SW480 (cell line): ENCODE results near the gene ZC3H12A.

ENCODE experiments used
- DNase-seq: peaks from one replicate; pipeline ENCODE4 v3.0.0-alpha.2; 2016; ENCODE audit warnings: low spot score

Gene ZC3H12A

DNA sequence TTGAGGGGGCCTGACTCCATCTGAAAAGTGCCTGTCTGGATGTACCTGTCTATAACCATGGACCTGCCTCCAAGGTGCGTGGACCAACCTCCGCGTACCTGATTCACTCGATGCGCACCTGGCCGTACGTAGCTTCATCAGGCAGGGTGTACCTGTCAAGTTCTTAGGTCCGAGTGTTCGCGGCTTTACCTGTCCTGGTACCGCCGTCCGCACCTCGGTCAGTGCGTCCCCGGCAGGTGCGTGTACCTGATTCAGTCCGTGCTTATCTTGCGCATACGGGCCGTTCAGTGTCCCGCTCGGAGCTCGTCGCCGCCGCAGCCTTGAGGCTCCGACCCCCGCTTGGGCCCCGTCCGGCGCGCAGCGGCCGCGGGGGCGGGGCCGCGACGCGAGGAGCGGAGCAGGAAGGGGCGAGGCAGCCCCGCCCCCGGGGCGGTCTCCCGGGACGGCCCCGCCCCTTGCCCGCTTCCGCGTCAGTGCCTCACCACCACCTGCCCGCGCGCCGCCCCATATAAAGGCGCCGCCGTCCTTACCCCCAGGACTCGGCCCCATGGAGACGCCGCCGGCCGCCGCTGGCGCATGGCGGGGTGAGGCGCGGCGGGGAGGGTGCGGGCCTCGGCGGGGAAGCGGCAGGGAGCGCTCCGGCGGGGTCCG is at the start of gene ZC3H12A:
Gene ZC3H12A (plus strand): TSS at position 535 of the 651 bp plus-strand sequence. CDS start 917 bp downstream, outside the sequence.
- DNase-seq, result peak; percentile 79

DNA sequence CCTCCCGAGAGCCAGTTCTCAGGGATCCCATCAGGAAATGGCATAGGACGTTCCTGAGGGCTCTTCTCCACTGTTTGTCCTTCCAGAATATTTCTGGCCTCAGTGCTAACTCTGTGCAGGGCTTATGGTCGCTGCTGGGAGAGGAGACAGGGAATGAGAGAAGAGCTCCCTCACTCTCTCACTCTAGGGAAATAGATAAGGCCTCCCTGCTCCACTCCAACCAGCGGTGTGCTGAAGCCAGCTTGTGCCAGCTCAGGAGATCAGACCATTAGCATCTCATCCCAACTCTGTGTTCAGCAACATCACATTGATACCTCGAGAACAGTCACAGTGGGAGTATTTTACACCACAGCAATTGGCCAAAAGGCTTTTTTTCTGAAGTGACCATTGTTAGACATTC is 49.2 kb upstream of the ZC3H12A start:
- no peak for DNase-seq

DNA sequence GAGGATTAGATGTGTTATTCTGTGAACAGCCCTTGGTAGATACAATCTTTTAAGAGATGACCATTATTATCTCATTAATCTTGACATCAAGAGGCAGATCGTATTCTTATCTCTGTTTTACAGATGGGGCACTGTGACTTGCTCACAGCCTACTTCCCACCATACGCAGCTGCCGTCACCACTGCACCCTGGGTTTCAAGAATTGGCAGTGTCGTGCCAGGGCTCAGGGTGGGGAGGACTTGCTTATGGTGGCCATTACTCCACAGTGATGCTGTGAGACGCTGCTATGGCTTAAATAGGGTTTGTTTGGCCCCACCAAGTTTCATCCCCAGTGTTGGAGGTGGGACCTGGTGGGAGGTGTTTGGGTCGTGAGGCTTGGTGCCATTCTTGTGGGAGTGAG is 45.4 kb upstream of the ZC3H12A start:
- no peak for DNase-seq

GRCh38 chr1:37430103-37430985 is 44.0 kb upstream of the ZC3H12A start:
- no peak for DNase-seq

DNA sequence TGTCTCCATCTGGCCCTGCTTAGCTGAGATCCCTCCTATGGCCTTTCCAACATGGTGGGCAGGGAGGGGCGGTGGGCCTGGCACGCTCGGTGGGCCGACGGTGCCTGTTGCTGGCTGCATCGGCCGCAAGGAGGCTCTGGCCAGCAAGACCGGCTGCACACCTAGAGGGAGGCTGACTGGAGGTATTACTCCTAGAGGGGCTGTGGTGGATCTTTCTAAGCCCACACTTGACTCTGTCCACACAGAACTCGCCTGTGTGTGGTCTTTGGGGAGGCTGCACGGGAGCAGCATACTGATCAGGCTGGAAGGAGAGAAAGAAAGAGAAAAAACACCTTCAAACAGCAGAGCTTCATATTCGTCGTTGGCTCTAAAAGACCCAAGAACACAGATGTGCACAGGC is 41.7 kb upstream of the ZC3H12A start:
- DNase-seq, result no peak

DNA sequence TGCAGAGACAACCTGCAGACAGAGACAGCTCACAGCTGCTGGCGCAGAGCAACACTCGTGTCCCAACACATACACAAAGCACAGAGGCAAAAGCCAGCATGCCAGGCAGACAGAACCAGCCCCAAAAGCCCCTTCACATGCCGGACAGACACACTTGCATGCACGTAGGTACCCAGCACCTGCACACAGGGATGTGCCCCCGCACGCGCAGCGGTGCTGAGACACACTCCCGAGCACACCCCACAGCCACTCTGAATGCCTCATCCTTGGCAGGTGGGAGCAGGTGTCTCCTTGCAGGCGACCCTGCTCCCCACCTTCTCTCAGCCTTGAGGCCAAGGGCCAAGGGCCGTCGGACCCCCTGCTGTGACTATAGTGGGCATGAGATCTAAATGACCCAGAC is 41.2 kb upstream of the ZC3H12A start:
- no peak for DNase-seq

DNA sequence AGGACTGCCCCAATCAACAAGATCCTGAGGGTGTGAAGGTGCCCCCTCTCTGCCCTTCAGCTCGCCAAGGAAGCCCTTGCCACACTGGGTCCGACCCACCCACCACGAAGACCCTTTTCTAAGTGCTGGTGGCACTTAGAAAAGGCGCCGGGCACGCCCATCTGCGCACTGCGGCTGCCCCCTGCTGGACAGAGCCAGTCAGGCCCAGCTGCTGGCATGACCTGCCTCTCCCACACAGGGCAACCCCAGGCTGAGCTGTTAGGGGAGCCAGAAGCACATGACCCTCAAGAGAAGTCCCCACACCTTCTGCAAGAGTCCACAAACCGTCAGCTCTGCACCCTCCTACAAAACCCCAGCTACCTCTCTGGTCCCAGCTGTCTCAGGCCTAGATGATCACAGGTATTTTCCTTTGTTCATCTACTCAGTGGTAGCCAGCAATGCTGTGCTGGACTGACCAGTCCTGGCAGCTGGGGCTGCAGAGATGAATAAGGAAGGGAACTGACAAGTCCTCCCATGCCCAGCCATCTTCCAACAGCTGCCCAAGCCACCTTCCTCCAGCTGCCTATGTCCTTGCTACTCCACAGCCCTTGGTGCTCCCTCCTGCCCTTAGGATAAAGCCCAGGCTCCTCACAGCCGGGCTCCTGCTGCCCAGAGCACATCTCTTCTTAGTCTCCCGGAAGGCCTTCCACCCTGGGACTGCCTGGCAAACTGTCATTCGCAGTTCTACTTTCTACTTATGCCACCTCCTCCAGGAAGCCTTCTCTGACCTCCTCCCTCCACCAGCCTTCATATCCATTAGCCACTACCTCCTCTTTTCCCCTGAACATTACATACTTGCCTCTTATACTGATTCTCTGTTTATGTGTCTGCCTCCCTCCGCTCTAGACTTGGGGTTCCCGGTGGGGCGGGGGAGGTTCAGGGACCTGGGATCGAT is 39.8 kb upstream of the ZC3H12A start:
- peak; percentile 33 for DNase-seq

DNA sequence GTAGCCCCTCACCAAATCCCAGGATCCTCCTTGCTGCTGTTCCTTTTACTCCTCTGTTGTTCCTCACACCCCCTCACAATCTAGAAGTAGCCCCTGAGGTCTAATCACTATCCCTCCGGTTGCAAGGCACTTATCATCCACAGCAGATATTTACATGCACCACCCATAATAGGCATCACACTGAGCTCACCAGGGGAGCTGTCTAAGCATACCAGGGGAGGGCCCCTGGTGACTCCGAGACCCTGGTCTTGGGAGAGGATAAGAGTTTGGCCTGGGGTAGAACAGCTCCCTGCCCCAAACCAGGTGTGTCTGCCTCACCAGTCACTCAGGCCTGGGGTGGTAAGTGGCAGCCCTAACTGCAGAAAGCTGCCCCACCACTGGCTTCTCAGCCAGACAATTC is 37.3 kb upstream of the ZC3H12A start:
- no peak for DNase-seq

DNA sequence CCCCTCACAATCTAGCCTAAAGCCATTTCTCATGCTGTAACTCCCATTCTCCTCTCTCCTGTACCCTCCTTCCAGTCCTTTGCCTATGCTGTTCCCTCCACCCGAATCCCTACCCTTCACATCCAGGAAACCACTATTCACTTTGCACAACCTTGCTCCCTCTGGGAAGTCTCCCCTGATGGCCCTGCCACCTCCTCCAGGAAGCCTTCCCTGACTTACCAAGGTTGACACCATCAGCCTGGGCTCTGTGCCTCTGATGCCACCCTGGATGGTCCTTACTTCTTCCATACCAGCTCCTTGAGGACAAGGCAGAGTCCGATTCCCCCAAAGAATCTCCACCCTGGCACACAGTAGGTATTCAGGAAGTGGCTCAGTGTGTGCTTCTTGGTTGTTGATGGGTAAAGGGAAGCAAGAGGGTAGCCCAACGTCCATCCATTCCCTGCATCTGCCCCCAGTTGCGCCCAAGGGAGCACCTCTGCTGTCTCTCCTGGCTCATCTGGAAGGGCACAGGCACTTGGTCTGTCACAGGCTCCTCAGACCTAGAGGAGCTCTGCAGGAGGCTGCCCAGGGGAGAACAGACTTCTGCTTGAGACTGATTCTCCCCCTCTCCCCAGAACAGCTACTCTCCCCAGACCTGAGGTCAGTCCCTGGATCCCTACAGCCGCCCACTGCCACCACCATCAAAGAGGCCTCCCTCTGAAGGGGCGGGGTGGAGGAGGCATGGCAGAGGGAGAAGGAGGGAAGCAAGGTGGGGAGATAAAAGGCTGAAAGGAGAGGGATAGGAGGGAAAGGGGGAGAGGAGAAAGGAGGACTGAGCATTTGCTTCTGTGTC is 36.1 kb upstream of the ZC3H12A start:
- no peak for DNase-seq

DNA sequence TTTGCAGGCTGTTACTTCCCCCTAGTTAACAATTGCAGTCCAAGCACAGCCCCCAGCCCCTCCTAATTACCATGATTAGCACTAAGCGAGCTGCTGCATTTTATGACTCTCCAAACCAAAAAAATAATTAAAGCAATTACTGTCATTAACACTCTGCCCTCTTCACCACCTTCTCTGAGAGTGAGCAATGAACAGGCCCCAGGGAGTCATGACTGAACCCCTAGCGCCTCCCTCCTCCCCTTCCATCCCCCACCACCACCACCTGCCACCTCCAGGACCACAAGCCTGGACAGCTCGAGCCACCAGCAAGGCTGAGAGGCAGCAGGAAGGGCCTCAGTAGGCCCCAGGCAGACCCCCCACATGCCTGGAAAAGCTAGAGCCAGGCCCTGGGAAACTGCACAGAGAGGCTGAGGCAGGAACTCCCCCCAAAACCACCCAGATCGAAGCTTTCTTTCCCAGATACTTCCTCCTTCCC is 35.5 kb upstream of the ZC3H12A start:
- DNase-seq, result no peak

- DNase-seq, result no peak
Observed at GRCh38 chr1:37439349-37439995, 34.9 kb upstream of the ZC3H12A start.

DNA sequence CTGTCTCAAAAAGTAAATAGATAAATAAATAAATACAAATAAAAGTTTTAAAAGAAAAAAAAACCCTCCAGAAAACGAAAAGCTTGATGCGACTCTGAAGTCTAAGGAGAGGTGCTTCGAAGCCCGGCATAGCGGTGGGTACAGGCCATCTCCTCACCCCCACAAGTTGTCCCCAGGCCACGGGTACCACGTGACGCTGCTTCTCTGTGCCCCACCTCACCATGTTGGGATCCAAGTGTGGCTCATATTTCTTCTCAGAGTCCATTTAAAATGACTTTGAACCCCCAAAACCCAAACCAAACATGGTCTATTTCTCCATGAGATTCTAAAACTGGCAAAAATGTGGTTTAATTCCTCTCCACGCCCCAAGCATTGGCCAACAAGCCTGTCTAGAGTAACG is 32.9 kb upstream of the ZC3H12A start:
- no peak for DNase-seq

DNA sequence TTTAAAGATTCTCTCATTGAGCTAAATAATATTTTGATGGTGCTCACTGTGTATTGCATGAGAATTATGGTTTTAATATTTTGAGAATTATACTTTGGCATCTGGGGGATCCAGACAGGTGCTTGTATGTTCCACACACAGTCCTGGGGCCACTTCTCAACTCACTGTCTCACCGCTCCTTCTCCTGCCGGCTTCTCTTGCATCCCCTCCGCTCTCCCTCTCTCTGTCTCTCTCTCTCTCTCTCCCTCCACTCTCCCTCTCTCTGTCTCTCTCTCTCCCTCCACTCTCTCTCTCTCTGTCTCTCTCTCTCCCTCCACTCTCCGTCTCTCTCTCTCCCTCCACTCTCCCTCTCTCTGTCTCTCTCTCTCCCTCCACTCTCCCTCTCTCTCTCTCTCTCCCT is 32.2 kb upstream of the ZC3H12A start:
- no peak for DNase-seq

GRCh38 chr1:37442644-37443043 is 31.7 kb upstream of the ZC3H12A start:
- no peak for DNase-seq

- no peak for DNase-seq
Observed at GRCh38 chr1:37446874-37447273, 27.5 kb upstream of the ZC3H12A start.

DNA sequence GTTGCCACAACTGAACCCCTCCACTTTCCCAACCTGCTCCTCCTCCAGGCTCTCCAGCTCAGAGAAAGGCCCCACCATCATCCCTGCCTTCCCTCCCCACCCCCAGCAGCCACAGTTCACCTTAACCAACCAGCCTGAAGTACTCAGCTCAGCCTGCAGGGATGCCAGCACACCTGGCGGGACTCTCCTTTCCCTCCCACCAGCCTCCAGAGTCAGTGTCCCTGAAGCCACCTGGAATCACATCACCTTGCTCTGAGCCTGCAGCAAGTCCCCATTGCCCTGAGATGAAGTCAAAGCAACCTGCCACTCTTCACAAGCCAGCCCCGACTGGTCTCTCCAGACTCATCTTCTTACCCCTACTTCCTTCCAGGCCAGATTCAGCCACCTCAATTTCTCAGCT is 26.2 kb upstream of the ZC3H12A start:
- DNase-seq, result no peak

DNA sequence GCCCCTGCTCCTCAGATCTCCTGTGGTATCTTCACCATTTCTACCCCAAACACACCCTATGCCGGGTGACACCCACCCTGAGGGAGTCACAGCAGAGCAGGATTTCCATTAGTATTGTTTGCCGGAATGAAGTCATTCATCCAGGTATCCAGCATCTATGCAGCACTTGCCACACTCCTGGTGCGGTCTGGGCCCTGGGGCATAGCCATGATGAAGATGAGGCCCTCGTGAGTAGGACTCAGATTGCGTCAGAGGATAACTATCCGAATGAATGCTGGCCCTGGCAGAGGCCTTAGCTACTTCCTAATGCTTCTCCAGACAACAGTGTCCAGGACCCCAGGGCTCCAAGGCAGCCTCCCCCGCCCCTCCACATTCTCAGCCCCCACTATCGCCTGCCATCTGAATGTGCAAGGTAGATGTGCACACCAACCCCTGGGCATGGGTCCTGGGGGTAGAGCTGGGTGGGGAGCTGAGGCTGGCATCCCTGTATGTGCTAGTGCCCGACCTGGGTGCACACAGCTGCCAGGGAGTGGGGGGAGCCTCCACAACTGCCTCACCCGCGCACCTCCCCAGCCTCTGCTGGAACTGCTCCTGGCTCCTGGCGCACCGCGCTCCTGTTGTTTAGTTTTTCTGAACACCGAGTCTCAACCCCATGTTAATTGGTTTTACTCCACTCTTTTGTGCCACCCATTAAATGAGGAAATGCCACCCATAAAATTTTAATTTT is 25.5 kb upstream of the ZC3H12A start:
- no peak for DNase-seq

GRCh38 chr1:37449936-37450335 is 24.4 kb upstream of the ZC3H12A start:
- no peak for DNase-seq

DNA sequence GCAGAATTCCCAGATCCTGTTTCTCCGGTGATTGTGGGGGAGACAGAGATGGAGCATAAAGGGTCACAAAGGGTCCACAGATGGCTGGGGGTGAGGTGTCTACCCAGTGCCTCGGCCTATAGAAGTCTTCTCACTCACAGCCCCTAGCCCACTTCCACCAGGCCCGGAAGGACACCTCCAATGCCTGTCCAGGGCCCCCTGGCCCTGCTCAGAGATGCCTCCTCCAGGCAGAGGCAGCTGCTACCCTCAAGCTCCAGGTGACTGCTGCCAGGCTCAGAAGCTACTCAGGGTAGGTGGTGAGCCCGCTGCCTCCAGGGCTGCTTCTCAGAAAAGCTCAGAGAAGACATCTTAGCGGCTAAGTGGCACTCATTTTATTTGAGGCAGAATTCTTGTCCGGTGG is 22.0 kb upstream of the ZC3H12A start:
- DNase-seq, result no peak

DNA sequence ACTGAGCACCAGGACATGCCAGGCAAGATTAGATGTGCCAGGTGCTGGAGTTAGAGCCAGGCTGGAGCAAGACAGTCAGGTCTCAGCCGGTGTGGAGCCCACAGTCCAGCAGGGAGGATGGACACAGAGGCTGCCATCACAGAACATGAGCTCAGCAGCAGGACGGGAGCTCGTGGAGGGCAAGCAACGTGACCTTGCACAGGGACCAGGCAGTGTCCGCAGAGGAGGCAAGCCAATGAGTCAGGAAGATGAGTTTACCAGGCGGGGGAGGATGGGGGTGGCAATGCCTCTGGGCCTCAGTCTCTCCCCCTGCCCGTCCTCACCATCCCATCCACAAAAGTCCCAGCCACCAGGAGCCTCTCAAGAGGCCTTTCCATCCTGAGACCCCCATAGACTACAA is 20.7 kb upstream of the ZC3H12A start:
- DNase-seq, result no peak
